ENCODE data around the gene SEC16B. TPM values are rescaled to one million over a fixed set of nuclear protein-coding genes. Genes with fewer than 3 reads are reported as not detected.

Gene SEC16B
- total and polyA plus RNA-seq, 2 donors (not counting 1 experiment from before 2014, with no cell fraction given), result 2.7 to 3.1 TPM

GRCh38 chr1:177935638-177936415 is 34.0 kb downstream of the SEC16B start:
- Histone ChIP-seq H4K20me1 (ENCODE audit: control insufficient read depth, extremely low read depth, insufficient read depth, low read length) (no peaks in the 10 kb centered on the region), H3K4me3 (replicated peaks in 1 of 4; ENCODE audit: control extremely low read depth in 1 of 4, insufficient read depth in 1 of 4, low read depth in 3 of 4, low read length in 4 of 4) (no peak overlapping the region), H3K4me2 (ENCODE audit: extremely low read depth, insufficient read depth, low read length) (no peak overlapping the region), H3K9me3 (ENCODE audit: control insufficient read depth, insufficient read depth, low read depth, low read length) (no peaks in the 10 kb centered on the region), H3K79me2 (ENCODE audit: control insufficient read depth, insufficient read depth, low read length) (no peaks in the 10 kb centered on the region), H3K36me3 (ENCODE audit: control insufficient read depth, insufficient read depth, low read length) (no peaks in the 10 kb centered on the region), H2AFZ (ENCODE audit: low read length) (no peak overlapping the region), H3K4me1 (ENCODE audit: control insufficient read depth, extremely low read depth, insufficient read depth, low read length) (no peaks in the 10 kb centered on the region), H3K27ac (ENCODE audit: insufficient read depth, low read length) (no peak overlapping the region), H3K27me3 (ENCODE audit: control insufficient read depth, insufficient read depth, low read length) (no peaks in the 10 kb centered on the region), H3K9ac (ENCODE audit: insufficient read depth, low read length) (no peak overlapping the region)
- no peak for DNase-seq (ENCODE audit: low read depth in 2 of 2)
- no peak for TF ChIP-seq EZH2 (IDR thresholded peaks at IDR 0.05; ENCODE audit: low read length, missing control alignments)
- no peak for TF ChIP-seq CTCF (conservative IDR thresholded peaks at IDR 0.05 in 1 of 2, IDR thresholded peaks at IDR 0.05 in 1 of 2; ENCODE audit: low read depth in 1 of 2, low read length in 2 of 2)

- no peak overlapping the region for H3K4me3 ChIP-seq (replicated peaks in 1 of 4; ENCODE audit: control extremely low read depth in 1 of 4, insufficient read depth in 1 of 4, low read depth in 3 of 4, low read length in 4 of 4)
- H3K27me3 ChIP-seq (ENCODE audit: control insufficient read depth, insufficient read depth, low read length), result no peaks in the 10 kb centered on the region
- H3K9ac ChIP-seq (ENCODE audit: insufficient read depth, low read length), result no peak overlapping the region
- no peaks in the 10 kb centered on the region for H4K20me1 ChIP-seq (ENCODE audit: control insufficient read depth, extremely low read depth, insufficient read depth, low read length)
- no peak overlapping the region for H3K27ac ChIP-seq (ENCODE audit: insufficient read depth, low read length)
- no peak overlapping the region for H3K4me2 ChIP-seq (ENCODE audit: extremely low read depth, insufficient read depth, low read length)
- no peaks in the 10 kb centered on the region for H3K79me2 ChIP-seq (ENCODE audit: control insufficient read depth, insufficient read depth, low read length)
- DNase-seq (ENCODE audit: low read depth in 2 of 2), result no peak
- TF ChIP-seq CTCF (conservative IDR thresholded peaks at IDR 0.05 in 1 of 2, IDR thresholded peaks at IDR 0.05 in 1 of 2; ENCODE audit: low read depth in 1 of 2, low read length in 2 of 2) (no peak), EZH2 (IDR thresholded peaks at IDR 0.05; ENCODE audit: low read length, missing control alignments) (no peak)
- no peaks in the 10 kb centered on the region for H3K4me1 ChIP-seq (ENCODE audit: control insufficient read depth, extremely low read depth, insufficient read depth, low read length)
- H3K9me3 ChIP-seq (ENCODE audit: control insufficient read depth, insufficient read depth, low read depth, low read length), result no peaks in the 10 kb centered on the region
- no peaks in the 10 kb centered on the region for H3K36me3 ChIP-seq (ENCODE audit: control insufficient read depth, insufficient read depth, low read length)
- no peak overlapping the region for H2AFZ ChIP-seq (ENCODE audit: low read length)
Measured at GRCh38 chr1:177934927-177935326, 34.9 kb downstream of the SEC16B start.

GRCh38 chr1:177934461-177934860 is 35.4 kb downstream of the SEC16B start:
- Histone ChIP-seq H3K79me2 (ENCODE audit: control insufficient read depth, insufficient read depth, low read length) (no peaks in the 10 kb centered on the region), H2AFZ (ENCODE audit: low read length) (no peak overlapping the region), H3K4me3 (replicated peaks in 1 of 4; ENCODE audit: control extremely low read depth in 1 of 4, insufficient read depth in 1 of 4, low read depth in 3 of 4, low read length in 4 of 4) (no peak overlapping the region), H3K4me1 (ENCODE audit: control insufficient read depth, extremely low read depth, insufficient read depth, low read length) (no peaks in the 10 kb centered on the region), H3K4me2 (ENCODE audit: extremely low read depth, insufficient read depth, low read length) (no peak overlapping the region), H3K9ac (ENCODE audit: insufficient read depth, low read length) (no peak overlapping the region), H4K20me1 (ENCODE audit: control insufficient read depth, extremely low read depth, insufficient read depth, low read length) (no peaks in the 10 kb centered on the region), H3K9me3 (ENCODE audit: control insufficient read depth, insufficient read depth, low read depth, low read length) (no peaks in the 10 kb centered on the region), H3K27me3 (ENCODE audit: control insufficient read depth, insufficient read depth, low read length) (no peaks in the 10 kb centered on the region), H3K27ac (ENCODE audit: insufficient read depth, low read length) (no peak overlapping the region), H3K36me3 (ENCODE audit: control insufficient read depth, insufficient read depth, low read length) (no peaks in the 10 kb centered on the region)
- DNase-seq (ENCODE audit: low read depth in 2 of 2), result no peak
- TF ChIP-seq CTCF (conservative IDR thresholded peaks at IDR 0.05 in 1 of 2, IDR thresholded peaks at IDR 0.05 in 1 of 2; ENCODE audit: low read depth in 1 of 2, low read length in 2 of 2) (no peak), EZH2 (IDR thresholded peaks at IDR 0.05; ENCODE audit: low read length, missing control alignments) (no peak)

Measured in fibroblast of lung (primary cell).